SH-SY5Y (cell line): ENCODE results near the gene TANC1.

Source experiments
- GATA2 ChIP-seq: IDR thresholded peaks from 2 replicates; pipeline ENCODE4 v1.6.1; 2011; ENCODE audit warnings: mild to moderate bottlenecking, low read depth, low read length
- GATA3 ChIP-seq: IDR thresholded peaks from 2 replicates; pipeline ENCODE4 v1.6.1; 2011; ENCODE audit warnings: low read depth, mild to moderate bottlenecking, low read length, moderate library complexity

- TF ChIP-seq GATA2 (no peak), GATA3 (no peak)
These were observed 188.4 kb downstream of the TANC1 start for GRCh38 chr2:159156834-159157233.
